ENCODE data around the gene FBXO34.
A peak's percentile ranks its signal among the peaks of the same experiment; 100 is the strongest.
"Not testable (repeated sequence)": the region's sequence is repeated elsewhere in the genome, so short reads cannot be mapped to it uniquely, and the experiment has no call there.

Gene FBXO34

DNA sequence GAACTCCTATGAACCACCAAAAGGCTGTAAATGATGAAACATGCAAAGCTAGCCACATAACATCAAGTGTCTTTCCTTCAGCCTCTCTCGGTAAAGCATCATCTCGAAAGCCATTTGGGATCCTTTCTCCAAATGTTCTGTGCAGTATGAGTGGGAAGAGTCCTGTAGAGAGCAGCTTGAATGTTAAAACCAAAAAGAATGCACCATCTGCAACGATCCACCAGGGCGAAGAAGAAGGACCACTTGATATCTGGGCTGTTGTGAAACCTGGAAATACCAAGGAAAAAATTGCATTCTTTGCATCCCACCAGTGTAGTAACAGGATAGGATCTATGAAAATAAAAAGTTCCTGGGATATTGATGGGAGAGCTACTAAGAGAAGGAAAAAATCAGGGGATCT is 79.2 kb downstream of the FBXO34 start:
- no peak for DNase-seq

DNA sequence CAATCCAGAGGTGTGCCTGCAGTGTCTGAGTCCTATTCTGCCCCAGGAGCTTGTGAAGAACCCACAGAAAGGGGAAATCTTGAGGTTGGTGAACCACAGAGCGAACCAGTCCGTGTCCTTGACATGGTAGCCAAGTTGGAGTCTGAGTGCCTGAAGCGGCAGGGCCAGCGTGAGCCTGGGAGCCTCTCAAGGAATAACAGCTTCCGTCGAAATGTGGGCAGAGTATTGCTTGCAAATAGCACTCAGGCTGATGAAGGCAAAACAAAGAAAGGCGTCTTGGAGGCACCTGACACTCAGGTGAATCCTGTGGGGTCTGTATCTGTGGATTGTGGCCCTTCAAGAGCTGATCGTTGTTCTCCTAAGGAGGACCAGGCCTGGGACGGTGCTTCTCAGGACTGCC is 79.9 kb downstream of the FBXO34 start:
- DNase-seq, result no peak

DNA sequence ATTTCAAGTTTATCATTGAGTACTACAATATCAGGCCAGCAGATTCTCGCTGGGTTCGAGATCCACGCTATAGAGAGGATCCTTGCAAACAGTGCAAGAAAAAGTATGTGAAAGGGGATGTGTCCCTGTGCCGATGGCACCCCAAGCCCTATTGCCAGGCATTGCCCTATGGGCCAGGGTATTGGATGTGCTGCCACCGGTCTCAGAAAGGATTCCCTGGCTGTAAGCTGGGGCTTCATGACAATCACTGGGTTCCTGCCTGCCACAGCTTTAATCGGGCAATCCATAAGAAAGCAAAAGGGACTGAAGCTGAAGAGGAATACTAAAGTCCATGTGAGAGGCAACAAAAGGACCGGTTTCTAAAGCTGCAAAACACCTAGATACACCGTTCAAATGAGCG is 81.0 kb downstream of the FBXO34 start:
- DNase-seq, result no peak

DNA sequence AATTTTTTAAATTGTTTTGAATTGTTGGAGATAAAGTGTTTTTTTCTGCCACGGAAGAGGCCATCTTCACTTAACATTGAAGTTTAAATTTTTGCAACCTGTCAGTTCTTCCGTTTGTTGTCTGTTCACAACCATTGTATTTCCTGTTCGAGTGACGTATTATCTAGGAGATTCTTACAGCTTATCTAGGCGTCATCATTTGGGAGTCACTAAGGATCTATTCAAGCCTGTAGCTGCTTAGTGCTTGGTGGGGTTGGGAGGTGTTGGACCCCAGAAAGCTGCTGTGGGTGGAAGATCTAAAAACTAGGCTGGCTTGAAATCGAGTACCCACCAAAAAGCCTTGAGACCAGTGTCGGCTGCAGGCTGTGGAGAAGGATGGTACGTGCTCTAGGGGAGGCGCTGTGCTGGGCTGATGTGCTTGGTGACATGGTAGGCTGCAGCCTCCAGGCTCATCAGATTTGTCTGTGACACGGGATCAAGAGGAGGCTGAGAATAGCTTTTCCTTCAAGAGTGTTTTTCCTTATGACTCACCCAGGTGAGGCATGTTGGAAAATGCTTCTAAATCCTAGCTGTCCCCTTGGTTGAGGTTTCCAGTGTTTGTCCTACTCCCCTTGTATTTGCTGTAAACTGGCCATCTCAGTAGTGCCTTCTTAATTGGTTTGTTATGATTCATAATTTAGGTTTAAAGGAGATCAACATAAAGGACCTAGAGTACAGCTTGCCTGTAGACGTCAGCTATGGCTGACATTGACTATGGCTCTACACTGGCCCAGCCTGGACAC is 82.7 kb downstream of the FBXO34 start:
- no peak for DNase-seq

DNA sequence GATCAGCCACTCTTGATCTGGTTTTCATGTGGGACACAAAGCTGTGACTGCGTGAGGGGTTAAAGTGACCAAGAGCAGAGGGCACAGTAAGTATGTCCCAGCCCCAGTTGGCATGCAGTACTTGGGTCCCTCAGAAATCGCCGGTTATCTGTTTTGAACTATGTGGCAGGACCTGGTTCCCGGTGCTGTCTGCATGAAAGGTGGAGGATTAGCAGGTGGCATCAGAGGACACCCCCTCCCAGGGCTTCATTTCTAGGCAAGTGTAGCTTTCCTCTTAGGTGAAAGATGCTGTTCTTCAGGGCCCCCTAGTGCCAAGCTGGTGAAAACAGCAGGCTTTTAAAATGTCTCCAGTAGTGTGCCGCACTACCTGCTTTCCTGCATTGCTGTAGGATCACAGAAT is 83.3 kb downstream of the FBXO34 start:
- peak; percentile 51 for DNase-seq

DNA sequence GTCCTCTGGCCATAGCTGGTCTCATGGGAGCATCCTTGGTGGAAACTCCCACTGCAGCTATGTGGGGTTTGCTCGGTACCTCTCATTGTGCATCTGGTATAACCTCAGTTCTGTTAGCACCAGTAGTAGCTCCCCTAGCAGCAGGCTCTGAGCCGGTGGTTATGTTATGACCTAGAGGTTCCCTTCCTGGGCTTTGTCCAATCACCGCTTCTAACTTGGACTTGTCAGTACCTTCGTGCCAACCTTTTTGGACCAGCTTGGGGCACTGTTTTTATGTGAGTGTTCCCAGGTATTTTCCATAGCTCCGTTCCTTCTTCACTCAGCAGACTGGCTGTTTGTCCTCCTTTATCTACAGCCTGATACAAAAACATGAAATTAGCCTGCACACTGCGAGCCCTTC is 84.7 kb downstream of the FBXO34 start:
- no peak for DNase-seq

DNA sequence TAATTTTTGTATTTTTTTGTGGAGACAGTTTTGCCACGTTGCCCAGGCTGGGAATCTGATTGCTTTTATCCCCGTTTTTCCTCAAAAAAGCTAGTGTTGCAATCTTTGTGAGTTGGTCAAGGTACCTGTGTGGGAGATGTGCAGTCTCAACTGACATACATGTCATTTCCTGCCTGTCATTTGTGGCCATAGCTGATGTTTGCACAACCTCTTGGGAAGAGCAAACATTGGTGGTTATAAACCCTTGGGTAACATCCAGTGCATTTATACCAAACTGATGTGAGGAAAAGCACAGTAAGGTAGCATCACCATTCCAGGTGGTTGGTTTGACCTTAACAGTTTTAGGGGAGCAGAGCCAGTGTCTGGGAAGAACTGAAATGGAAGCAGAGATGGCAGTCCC is 85.7 kb downstream of the FBXO34 start:
- no peak for DNase-seq

DNA sequence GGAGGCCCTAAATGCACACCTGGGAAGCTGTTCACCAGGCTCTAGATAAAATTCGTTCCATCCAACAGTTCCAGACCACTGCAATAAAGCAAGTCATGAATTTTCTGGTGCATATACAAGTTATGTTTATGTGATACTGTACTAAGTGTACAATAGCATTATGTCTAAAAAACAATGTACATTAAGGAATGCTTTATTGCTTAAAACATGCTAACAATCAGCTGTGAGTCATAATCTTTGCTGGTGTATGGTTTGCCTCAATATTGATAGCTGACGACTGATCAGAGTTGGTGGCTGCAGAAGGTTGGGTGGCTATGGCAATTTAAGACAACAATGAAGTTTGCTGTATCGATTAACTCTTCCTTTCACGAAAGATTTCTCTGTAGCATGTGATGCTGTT is 88.1 kb downstream of the FBXO34 start:
- DNase-seq, result no peak

DNA sequence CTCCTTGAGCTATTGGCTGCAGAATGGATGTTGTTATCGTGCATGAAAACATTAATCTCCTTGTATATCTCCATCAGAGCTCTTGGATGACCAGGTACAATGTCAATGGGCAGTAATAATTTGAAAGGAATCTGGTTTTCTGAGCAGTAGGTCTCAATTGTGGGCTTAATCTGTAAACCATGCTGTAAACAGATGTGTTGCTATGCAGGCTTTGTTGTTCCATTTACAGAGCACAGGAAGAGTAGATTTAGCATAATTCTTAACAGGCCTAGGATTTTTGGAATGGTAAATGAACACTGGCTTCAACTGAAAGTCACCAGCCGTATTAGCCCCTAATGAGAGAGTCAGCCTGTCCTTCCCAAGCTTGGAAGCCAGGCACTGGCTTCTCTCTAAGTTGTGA is 90.0 kb downstream of the FBXO34 start:
- no peak for DNase-seq

DNA sequence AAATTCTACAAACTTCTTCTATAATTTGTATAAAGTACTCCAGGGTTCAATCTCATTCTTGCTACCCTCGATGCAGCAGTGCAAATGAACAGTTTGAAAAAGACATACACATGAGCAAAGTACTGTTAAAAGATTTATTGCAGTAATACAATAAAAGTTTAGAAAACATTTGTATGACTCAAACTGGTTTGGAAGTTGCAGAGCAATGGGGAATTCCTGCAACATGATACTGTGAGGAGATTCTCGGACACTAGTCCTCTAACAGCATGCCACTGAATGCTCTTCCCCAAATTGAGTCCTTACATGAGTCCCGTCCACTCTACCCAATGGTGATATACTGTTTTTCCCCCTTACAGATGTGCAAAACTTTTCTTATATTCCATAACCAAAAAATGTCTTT is 95.0 kb downstream of the FBXO34 start:
- no peak for DNase-seq

DNA sequence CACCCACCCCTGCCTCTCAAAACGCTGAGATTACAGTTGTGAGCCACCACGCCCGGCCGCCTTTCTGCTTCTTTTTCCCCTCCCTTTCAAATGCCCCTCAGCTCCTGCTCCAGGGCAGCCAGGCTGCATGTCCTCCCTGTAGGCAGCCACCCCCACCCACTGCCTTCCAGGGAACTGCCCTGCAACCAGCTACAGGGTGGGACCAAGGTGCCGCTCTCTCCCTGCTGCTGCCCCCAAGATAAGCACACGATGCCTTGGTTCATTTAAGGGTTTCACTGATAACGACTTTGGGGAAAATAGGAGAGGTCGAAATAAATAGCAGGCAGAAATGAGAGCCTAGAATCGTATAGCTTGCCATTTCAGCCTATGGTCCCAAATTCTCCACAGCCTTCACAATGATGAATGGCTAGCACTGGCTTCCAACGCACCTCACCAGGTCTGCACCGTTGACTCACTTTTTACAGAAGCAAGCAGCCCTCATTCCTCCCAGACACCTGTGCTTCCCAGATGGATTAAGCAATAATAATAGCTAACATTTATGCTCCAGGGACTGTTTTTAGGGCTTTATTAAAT is 99.7 kb downstream of the FBXO34 start:
- no peak for DNase-seq

DNA sequence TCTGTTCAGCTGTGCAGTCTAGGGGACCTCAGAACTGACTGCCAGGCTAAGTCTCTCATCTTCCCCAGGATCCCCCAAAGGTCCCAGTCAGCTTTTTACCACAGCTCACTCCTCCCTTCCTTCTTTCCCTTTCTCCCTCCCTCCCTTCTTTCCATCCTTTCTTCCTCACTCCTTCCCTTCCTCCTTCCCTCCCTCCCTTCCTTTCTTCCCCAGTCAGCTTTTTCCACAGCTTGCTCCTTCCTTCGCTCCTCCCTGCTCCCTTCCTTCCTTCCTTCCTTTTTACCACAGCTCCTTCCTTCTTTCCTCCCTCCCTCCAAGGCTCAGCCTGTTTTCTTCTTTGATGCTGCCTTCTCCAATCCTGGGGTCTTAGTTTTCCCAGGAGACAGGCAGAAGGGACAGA is 101.2 kb downstream of the FBXO34 start:
- no peak for DNase-seq

DNA sequence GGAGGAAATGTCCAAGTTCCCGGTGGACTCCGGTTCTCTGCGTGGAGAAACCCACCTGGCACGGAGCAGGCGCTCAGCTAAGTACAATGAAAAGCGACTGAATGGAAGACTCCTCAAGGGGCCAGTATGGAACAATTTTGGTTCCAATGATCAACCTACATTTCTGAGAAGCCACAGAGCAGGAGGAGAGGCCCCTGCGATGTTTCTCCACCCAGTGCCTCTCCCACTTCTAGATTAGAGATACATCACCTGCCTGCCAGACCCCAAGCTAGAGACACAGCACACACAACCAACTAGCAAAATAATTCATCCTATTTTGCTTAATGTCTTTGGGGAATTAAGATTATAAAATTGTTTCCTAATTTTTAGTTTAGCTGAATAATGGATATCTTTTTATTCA is 101.6 kb downstream of the FBXO34 start:
- no peak for DNase-seq

DNA sequence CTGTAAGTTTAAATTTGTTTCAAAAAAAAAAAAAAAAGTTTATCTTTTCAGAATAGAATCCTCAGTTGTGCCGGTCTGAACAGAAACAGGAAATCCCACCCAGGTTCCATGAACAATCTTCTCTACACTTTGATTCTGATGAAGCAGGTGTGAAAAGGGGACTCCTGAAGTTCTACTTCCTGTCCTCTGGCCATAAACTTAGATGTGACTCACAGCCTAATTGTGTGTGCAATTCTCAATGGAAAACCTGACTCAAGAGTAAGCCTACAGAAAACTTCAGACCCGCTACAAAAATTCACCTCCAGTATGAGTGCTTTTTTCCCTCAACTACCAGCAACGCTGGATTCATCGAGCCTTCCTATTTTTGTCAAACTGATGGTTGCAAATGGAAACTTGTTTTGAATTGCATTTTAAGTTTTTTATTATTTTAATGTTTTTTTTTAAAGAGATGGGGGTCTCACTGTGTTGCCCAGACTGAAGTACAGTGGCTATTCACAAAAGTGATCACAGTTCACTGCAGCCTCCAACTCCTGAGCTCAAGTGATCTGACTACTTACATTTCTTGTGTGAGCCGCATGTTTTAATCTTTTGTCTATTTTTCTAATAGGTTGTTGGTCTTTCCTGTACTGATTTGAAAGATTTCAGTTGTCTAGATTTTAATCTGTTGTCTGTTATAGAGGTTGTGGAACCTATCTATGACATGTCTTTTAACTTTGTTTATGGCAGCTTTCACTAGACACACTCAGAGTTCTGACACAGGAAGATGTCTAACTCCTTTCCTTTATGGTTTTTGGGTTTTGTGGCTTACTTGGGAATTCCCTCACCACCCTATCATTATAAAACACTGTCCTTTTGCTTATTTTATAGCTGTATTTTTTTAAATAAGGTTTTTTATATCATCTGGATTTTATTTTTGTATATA is 102.8 kb downstream of the FBXO34 start:
- DNase-seq, result peak; percentile 25

DNA sequence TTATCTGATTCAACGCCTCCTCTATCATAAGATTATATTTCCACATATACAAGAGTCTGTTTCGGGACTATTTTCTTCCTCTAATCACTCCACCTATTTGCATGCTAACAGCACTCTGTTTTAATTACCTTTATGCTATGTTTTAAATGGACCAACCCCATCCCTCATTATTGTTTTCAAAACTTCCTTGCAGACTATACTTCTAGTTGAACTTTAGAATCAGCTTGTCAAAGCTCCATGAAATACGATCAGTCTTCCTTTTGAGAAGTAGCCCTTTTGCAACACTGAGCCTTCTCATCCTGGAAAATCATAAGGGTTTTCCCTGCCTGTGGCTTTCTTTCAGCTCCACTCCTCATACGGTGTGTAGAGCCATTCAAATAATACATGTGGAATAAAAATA is 103.5 kb downstream of the FBXO34 start:
- DNase-seq, result no peak

DNA sequence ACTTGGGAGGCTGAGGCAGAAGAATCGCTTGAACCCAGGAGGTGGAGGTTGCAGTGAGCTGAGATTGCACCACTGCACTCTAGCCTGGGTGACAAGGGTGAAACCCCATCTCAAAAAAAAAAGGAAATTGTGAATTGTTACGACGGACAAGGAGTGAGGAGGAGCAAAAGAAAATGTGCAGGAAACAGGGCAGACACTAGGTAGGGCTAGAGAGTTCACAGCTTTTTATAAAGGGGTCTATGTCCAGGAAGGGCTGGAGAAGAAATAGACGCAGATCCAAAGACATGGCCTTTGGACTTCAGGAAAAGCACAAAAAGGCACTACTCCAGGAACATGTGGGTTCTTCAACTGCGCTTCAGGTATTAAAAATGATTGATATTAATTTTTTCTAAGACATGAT is 106.0 kb downstream of the FBXO34 start:
- no peak for DNase-seq

DNA sequence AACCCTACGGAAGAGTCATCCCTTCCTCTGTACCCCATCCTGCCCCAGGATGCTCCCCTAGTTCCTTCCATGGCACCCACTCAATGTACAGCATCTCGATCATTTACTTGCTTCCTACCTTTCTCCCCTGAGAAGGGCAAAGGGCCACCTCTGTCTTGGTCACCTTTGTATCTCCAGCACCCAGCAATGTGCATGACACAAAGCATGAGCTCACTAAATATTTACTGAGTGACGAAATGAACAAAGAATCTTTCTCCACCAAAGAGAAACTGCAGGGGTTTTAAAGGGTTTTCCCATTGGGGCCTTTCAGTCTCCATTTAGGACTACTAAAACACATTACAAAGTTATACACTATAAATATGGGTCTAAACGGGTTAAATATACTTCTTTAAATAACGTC is 109.8 kb downstream of the FBXO34 start:
- DNase-seq, result no peak

DNA sequence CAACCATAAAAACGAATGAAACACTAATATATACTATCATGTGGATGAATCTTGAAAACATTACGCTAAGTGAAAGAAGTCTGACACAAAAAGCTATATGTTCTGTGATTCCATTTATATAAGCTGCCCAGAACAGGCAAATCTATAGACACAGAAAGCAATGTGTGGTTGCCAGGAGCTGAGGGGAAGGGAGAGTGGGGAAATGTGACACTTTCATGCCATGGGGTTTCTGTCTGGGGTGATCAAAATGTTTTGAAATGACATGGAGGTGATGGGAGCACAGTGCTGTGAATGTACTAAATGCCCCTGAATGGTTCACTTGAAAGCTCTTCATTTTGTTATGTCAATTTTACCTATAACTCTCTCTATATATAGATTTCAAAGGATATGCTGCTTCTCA is 110.3 kb downstream of the FBXO34 start:
- DNase-seq, result peak; percentile 29

DNA sequence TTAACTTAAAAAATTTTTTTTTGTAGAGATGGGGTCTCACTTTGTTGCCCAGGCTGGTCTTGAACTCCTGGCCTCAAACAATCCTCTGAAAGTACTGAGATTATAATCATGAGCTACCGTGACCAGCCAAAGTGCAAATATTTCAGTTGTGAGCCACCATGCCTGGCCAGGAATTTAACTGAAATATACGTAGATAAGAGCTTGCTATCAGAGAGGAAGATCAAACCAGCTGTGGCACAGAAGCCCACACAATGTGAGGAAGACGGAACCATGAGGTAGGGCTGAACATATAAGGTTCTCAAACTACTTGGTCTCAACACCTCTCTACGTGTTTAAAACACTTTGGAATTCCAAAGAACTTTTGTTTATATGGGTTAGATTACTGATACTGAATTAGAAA is 111.3 kb downstream of the FBXO34 start:
- no peak for DNase-seq

DNA sequence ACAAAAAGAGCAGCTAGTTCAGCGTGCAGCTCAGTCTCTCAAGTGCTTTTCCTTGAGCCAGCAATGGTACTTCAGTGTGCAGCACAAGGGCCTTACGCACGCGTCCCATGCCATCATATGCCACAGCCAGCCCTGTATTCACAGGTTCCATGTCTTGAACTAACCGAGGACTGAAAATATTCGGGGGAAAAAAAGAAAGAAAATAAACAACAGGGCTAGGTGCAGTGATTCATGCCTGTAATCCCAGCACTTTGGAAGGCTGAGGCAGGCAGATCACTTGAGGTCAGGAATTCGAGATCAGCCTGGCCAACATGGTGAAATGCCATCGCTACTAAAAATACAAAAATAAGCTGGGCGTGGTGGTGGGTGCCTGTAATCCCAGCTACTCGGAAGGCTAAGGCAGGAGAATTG is 111.8 kb downstream of the FBXO34 start:
- DNase-seq, result not testable (repeated sequence)

DNA sequence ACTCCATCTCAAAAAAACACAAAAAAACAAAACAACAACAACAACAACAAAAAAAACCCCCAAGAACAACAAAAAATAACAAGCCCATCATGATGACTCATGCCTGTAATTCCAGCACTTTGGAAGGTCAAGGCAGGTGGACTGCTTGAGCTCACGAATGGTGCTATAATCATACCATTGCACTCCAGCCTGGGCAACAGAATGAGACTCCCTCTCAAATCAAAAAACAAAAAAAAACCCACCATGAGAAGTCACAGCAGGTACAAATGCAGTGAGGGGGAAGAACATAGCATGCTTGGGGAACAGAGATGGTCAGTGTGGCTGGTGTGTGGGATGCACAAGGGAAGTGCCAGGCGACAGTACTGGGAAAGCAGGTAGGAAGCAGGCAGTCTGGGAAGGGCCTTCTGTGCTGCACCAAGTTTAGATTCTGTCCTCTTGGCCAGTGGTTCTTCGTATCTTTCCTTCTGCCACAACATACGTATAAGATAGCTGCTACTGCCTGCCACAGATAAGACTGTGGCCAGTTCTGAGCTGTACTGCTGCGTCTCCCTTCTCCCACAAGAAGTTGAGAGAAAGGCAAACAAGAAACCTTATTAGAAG is 112.4 kb downstream of the FBXO34 start:
- no peak for DNase-seq

DNA sequence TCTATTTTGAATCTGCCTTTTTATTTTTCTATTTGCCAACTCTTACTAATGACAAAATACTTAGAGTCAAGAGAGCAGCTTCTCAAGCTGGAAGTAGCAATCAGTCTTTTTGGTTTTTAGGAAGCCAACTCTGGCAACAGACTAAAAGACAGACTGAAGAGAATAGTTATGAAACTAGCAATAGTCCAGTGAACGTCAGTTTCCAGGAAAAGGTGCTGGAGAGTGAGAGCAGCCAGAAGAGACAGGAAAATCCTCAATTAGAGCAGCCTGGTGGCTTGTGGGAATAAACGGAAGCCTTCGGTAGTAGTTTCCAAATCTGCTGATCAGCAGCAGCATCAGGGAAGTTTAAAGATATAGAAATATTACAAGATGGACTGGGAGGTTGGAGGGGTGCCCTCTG is 113.3 kb downstream of the FBXO34 start:
- DNase-seq, result no peak

DNA sequence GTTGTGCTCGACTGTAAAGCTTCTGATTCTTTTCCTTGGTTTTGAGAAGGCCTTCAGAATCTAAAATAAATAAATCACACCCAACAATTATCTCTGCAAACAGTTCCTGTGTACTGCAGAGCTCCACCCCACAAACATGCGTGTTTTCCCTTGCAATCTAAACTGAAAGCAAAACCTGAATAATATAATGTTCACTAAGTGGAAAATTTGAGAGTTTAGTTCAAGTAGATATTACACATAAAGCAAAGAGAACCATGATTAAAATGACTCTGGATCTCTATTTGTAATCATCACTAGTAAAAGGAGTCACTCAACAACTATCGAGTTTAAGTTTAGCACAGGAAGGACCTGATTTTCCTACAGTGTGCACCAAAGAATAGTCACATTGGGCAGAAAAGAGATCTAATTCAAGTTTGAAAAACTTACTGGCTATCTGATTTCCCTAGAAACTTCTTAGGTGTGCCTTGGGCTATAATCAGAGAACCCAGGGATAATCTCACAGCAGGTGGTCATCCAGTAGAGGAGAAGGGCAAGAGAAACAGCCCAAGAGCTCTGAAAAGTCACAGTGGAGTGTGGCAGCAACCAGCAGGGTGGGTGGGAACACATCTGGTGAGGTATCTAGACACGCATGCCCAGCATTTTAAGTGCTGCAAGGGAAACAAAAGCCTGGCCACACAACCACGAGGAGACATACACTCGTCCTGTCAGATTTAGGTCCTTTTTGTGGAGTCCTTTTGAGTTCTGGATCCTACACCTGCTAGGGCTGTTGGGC is 115.0 kb downstream of the FBXO34 start:
- DNase-seq, result peak; percentile 15
